ENCODE measurements around the gene CREB1.

Gene CREB1

GRCh38 chr2:207504513-207505170, 25.1 kb upstream of the CREB1 start:
- DNase-seq, result peak; percentile 26

GRCh38 chr2:207505171-207505570, 24.6 kb upstream of the CREB1 start:
- no peak for DNase-seq

GRCh38 chr2:207505728-207506127, 24.0 kb upstream of the CREB1 start:
- peak; percentile 79 for DNase-seq

- DNase-seq, result no peak
These were observed 23.3 kb upstream of the CREB1 start for GRCh38 chr2:207506426-207506825.

GRCh38 chr2:207510148-207510547, 19.6 kb upstream of the CREB1 start:
- no peak for DNase-seq

- no peak for DNase-seq
These were observed 17.9 kb upstream of the CREB1 start for GRCh38 chr2:207511851-207512250.

- DNase-seq, result no peak
These were observed 17.4 kb upstream of the CREB1 start for GRCh38 chr2:207512356-207512755.

GRCh38 chr2:207513551-207514257, 16.1 kb upstream of the CREB1 start:
- peak; percentile 89 for DNase-seq

GRCh38 chr2:207514451-207514850, 15.3 kb upstream of the CREB1 start:
- DNase-seq, result no peak

GRCh38 chr2:207515671-207516070, 14.1 kb upstream of the CREB1 start:
- no peak for DNase-seq

GRCh38 chr2:207516206-207516605, 13.6 kb upstream of the CREB1 start:
- DNase-seq, result no peak

GRCh38 chr2:207523005-207523404, 6.8 kb upstream of the CREB1 start:
- no peak for DNase-seq

- DNase-seq, result peak; percentile 39
These were observed 4.5 kb upstream of the CREB1 start for GRCh38 chr2:207525296-207525695.

GRCh38 chr2:207528980-207529329, 807 bp upstream of the CREB1 start:
- DNase-seq, result peak; percentile 48

- peak; percentile 76 for DNase-seq
These were observed 634 bp downstream of the CREB1 start for GRCh38 chr2:207530160-207531031.

- peak; percentile 67 for DNase-seq
These were observed 1.5 kb downstream of the CREB1 start for GRCh38 chr2:207531032-207531952.

GRCh38 chr2:207532676-207533075, 2.9 kb downstream of the CREB1 start:
- DNase-seq, result no peak

- no peak for DNase-seq
These were observed 3.8 kb downstream of the CREB1 start for GRCh38 chr2:207533461-207534008.

GRCh38 chr2:207534417-207534816, 4.7 kb downstream of the CREB1 start:
- no peak for DNase-seq

- DNase-seq, result no peak
These were observed 9.7 kb downstream of the CREB1 start for GRCh38 chr2:207539470-207539869.

GRCh38 chr2:207540431-207540830, 10.7 kb downstream of the CREB1 start:
- no peak for DNase-seq

- DNase-seq, result no peak
These were observed 12.2 kb downstream of the CREB1 start for GRCh38 chr2:207541933-207542332.
